ENCODE measurements around the gene LRFN2. TPM values are rescaled to one million over a fixed set of nuclear protein-coding genes. Genes with fewer than 3 reads are reported as not detected.
A peak's percentile ranks its signal among the peaks of the same experiment; 100 is the strongest.

The LRFN2 gene
- total and polyA plus RNA-seq, 2 of the 8 experiments (the other 6 are each of a cell fraction or from before 2014, with no cell fraction given): 2.3 TPM

DNA sequence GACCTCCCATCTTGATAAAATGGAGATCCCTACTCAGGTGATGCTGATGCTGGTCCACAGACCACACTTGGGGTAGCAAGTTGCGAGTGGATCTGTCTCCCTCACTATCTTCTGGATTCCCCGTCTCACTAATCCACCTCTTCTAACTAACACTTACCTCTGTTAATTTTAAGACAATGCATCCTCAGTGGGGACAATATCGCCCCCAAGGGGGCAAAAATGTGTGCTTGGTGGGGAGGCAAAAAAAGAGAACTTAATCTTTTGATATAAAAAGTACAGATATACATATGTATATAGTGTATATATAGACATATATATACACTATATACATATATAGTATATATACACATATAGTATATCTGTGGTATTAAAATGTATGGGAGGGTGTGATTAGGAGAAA, 4.3 kb downstream of the LRFN2 start:
- no peak overlapping the region for H4K8ac ChIP-seq (ENCODE audit: extremely low read depth, insufficient read depth, low read length)
- H3K79me1 ChIP-seq (ENCODE audit: low read depth, low read length): no peaks in the 10 kb centered on the region
- no peak for FAIRE-seq
- H3K4me1 ChIP-seq (replicated peaks in 1 of 4; ENCODE audit: control insufficient read depth in 3 of 4, insufficient read depth in 4 of 4, low read length in 3 of 4): peaks cover 8 to 20% (median 13%) of the 10 kb centered on the region in 4 experiments
- H3K18ac ChIP-seq (ENCODE audit: extremely low read depth, low read length): no peak overlapping the region
- no peak overlapping the region for H3K56ac ChIP-seq (replicated peaks; ENCODE audit: insufficient read length, low read depth, low read length)
- no peak overlapping the region for H2BK15ac ChIP-seq (ENCODE audit: low read length)
- H3K36me3 ChIP-seq (ENCODE audit: control insufficient read depth in 2 of 4, insufficient read depth in 4 of 4, low read length in 3 of 4): no peaks in the 10 kb centered on the region
- no peak overlapping the region for H2BK120ac ChIP-seq (replicated peaks; ENCODE audit: low read depth, low read length)
- WGBS, 2 experiments (ENCODE audit: extremely low coverage in 1 of 2, insufficient coverage in 1 of 2, insufficient read length in 1 of 2, insufficient replicate concordance in 2 of 2, low coverage in 1 of 2, low lambda C conversion rate in 2 of 2, missing lambda C conversion rate in 1 of 2): 62% methylated on average over 3 of the region's 3 CpGs; no CpG with 5 or more reads in 1 of the 2 experiments
- H3K14ac ChIP-seq (ENCODE audit: insufficient read length): no peak overlapping the region
- no peak overlapping the region for H4K91ac ChIP-seq (replicated peaks; ENCODE audit: insufficient read length, low read length)
- H3K4me2 ChIP-seq (ENCODE audit: insufficient read depth in 1 of 2, low read depth in 2 of 2, low read length in 2 of 2): no peak overlapping the region
- peaks cover 13% of the 10 kb centered on the region for H3K23me2 ChIP-seq (ENCODE audit: low read depth, low read length)
- no peak for DNase-seq (ENCODE audit: low read depth in 1 of 2, low spot score in 2 of 2)
- H3K9me3 ChIP-seq (ENCODE audit: insufficient read depth in 2 of 2, low read depth in 1 of 2, low read length in 1 of 2): no peaks in the 10 kb centered on the region
- no peak overlapping the region for H2AK5ac ChIP-seq (ENCODE audit: low read depth, low read length)
- H3K23ac ChIP-seq (ENCODE audit: insufficient read length): no peak overlapping the region
- POLR2A ChIA-PET (ENCODE audit: partially characterized antibody): interaction anchor here (0.6 kb wide), 1 partner anchor 14 kb away, joined by 4 read pairs; no protein-coding TSS in a partner anchor
- no peak overlapping the region for H2BK12ac ChIP-seq (ENCODE audit: low read depth, low read length)
- H3K9ac ChIP-seq (replicated peaks in 1 of 4; ENCODE audit: extremely low read depth in 1 of 4, low read depth in 3 of 4, low read length in 3 of 4): no peak overlapping the region
- TF ChIP-seq RAD21 (IDR thresholded peaks at IDR 0.05 in 1 of 2, conservative IDR thresholded peaks at IDR 0.05 in 1 of 2; ENCODE audit: low read depth in 2 of 2, low read length in 2 of 2): peak; percentile 67 to 70
- TF ChIP-seq SP4 (IDR thresholded peaks at IDR 0.05; ENCODE audit: low read length): no peak
- TF ChIP-seq, protein P1, sequence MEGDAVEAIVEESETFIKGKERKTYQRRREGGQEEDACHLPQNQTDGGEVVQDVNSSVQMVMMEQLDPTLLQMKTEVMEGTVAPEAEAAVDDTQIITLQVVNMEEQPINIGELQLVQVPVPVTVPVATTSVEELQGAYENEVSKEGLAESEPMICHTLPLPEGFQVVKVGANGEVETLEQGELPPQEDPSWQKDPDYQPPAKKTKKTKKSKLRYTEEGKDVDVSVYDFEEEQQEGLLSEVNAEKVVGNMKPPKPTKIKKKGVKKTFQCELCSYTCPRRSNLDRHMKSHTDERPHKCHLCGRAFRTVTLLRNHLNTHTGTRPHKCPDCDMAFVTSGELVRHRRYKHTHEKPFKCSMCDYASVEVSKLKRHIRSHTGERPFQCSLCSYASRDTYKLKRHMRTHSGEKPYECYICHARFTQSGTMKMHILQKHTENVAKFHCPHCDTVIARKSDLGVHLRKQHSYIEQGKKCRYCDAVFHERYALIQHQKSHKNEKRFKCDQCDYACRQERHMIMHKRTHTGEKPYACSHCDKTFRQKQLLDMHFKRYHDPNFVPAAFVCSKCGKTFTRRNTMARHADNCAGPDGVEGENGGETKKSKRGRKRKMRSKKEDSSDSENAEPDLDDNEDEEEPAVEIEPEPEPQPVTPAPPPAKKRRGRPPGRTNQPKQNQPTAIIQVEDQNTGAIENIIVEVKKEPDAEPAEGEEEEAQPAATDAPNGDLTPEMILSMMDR (IDR thresholded peaks at IDR 0.05; ENCODE audit: control extremely low read depth in 1 of 3, insufficient read depth in 1 of 3, low read depth in 1 of 3, low read length in 3 of 3): peak in 2 of 3 experiments; percentile 36 to 39; a peak in 3 of 4 replicates
- no peak overlapping the region for H2AFZ ChIP-seq (ENCODE audit: low read length)
- H4K5ac ChIP-seq (ENCODE audit: insufficient read length, low read depth, low read length): no peak overlapping the region
- H3K4ac ChIP-seq (replicated peaks; ENCODE audit: insufficient read length, low read depth, low read length): no peak overlapping the region
- H2BK5ac ChIP-seq (ENCODE audit: low read depth, low read length): no peak overlapping the region
- no peak overlapping the region for H3K27ac ChIP-seq (ENCODE audit: low read depth, low read length)
- H3K79me2 ChIP-seq (ENCODE audit: control insufficient read depth in 1 of 2, insufficient read depth in 2 of 2, low read length in 2 of 2): no peaks in the 10 kb centered on the region
- no peaks in the 10 kb centered on the region for H4K20me1 ChIP-seq (replicated peaks in 1 of 2; ENCODE audit: control insufficient read depth in 1 of 2, insufficient read depth in 2 of 2, low read length in 2 of 2)
- H3K4me3 ChIP-seq (ENCODE audit: extremely low read depth in 1 of 4, insufficient read depth in 2 of 4, low read depth in 3 of 4, low read length in 4 of 4): no peak overlapping the region
- CTCF ChIA-PET (ENCODE audit: partially characterized antibody): interaction anchor here (0.6 to 11.1 kb wide), 19 partner anchors 8 to 1207 kb away, joined by 3 to 136 read pairs (median 4); no protein-coding TSS in a partner anchor
- peaks cover 2 to 17% (median 13%) of the 10 kb centered on the region in 4 experiments; a peak in 6 of 7 replicates for H3K27me3 ChIP-seq (replicated peaks in 1 of 4; ENCODE audit: control insufficient read depth in 3 of 4, extremely low read depth in 1 of 4, insufficient read depth in 3 of 4, low read length in 3 of 4)
- H2BK20ac ChIP-seq (ENCODE audit: low read length): no peak overlapping the region

All from H1 (cell line).